Activated T-helper 9 cell treated with anti-CD3 and anti-CD28 coated beads, Interleukin-2, amount 50 U/mL, for 16 hours (primary cell): ENCODE results near the gene OR4B1.

Experiments used
- DNase-seq: peaks from one replicate; pipeline ENCODE4 v3.0.0-alpha.2; 2020; ENCODE audit warnings: low read depth

Gene OR4B1

DNA sequence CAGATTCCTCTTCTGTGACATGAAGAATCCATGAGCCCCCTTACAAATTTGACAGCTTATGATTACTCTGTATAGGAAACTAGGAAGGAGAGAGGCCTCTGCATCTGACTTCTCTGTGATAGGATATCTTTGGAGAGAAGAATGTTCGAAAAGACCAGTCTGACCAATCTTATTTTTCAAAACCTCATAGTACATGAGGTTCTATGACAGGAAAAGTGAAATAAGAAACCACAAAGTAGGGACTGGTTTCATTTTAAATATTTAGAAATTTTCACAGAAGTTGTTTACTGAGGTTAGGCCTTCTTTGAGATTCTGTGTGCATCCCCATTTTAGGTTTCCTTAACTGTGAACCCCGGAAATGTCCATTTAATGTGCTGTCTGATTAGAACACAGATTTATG, 45.0 kb downstream of the OR4B1 start:
- no peak for DNase-seq

DNA sequence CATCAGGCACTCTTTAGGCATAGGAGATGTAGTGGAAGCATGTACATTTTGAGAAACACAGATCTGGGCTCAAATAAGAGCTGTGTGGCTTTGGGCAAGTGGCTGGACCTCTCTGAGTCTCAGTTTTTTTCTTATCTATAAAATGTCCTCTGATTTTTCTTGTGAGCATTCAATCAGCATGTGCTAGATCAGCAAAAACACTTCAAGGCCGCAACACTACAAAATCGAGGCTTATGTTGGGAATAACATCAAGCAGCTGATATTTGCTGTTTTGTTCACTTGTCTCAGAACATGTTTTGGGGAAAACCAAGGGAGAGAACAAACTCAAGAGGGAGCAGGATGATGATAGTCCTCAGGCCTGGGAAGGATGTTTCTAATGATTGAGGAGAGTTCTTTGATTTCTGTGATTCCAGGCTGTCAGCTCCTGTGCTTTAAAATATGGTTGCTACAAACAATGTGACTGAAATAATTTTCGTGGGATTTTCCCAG, 46.9 kb downstream of the OR4B1 start, which contains the start of gene OR4X1:
TSS of gene OR4X1 (plus strand) at position 439 of the 489 bp plus-strand sequence. CDS start at position 439, 0 bp downstream.
- DNase-seq, result no peak
